HG03520 (cell line): ENCODE data around the gene TMEM117.

Experiments used
- ATAC-seq: cut with Tn5 transposase; IDR thresholded peaks from one replicate; pipeline ENCODE4 v1.9.1; 2021; ENCODE audit warnings: mild to moderate bottlenecking, moderate library complexity; ENCODE audit not compliant: unreplicated experiment

Gene TMEM117

GRCh38 chr12:44431647-44432343, 595.9 kb downstream of the TMEM117 start:
- peak; percentile 87 for ATAC-seq

- peak; percentile 37 for ATAC-seq
Measured at GRCh38 chr12:44433659-44434058, 597.8 kb downstream of the TMEM117 start.

- no peak for ATAC-seq
Measured at GRCh38 chr12:44436756-44437155, 600.9 kb downstream of the TMEM117 start.
